K562 (cell line): ENCODE results near the gene CAMK2N1. TPM values are rescaled to one million over a fixed set of nuclear protein-coding genes. Genes with fewer than 3 reads are reported as not detected.

Experiments used
- BCOR ChIP-seq: fragments of 450-650 bp; IDR thresholded peaks from 2 replicates; pipeline ENCODE4 v1.6.1; 2016
- CREM ChIP-seq: IDR thresholded peaks from 2 replicates; pipeline ENCODE4 v1.6.1; 2014; ENCODE audit warnings: antibody characterized with exemption, low read depth
- DPF2 ChIP-seq: fragments of 450-650 bp; IDR thresholded peaks from 2 replicates; pipeline ENCODE4 v1.6.1; 2016
- LARP7 ChIP-seq: fragments of 450-650 bp; IDR thresholded peaks from 2 replicates; pipeline ENCODE4 v1.6.1; 2016
- MTA1 ChIP-seq: fragments of 450-650 bp; IDR thresholded peaks from 2 replicates; pipeline ENCODE4 v1.6.1; 2017; ENCODE audit warnings: borderline replicate concordance
- NCOA1 ChIP-seq: fragments of 450-650 bp; IDR thresholded peaks from 2 replicates; pipeline ENCODE4 v1.6.1; 2016; ENCODE audit warnings: low read depth
- NFRKB ChIP-seq: fragments of 450-650 bp; IDR thresholded peaks from 2 replicates; pipeline ENCODE4 v1.6.1; 2016; ENCODE audit warnings: low read depth
- PHB2 ChIP-seq: fragments of 450-650 bp; IDR thresholded peaks from 2 replicates; pipeline ENCODE4 v1.6.1; 2017; ENCODE audit warnings: low read depth
- PHF21A ChIP-seq: fragments of 450-650 bp; IDR thresholded peaks from 2 replicates; pipeline ENCODE4 v1.6.1; 2017; ENCODE audit warnings: low read depth, borderline replicate concordance
- POLR2A ChIP-seq: fragments of 450-650 bp; conservative IDR thresholded peaks from 2 replicates; pipeline ENCODE4 v1.6.1; 2016
- POLR2H ChIP-seq: IDR thresholded peaks from 2 replicates; pipeline ENCODE4 v1.6.1; 2016; ENCODE audit warnings: missing genetic modification characterization, low read depth, mild to moderate bottlenecking, control low read depth, missing compliant biosample characterization, moderate library complexity
- SP2 ChIP-seq: IDR thresholded peaks from 2 replicates; pipeline ENCODE4 v1.6.1; 2011; ENCODE audit warnings: mild to moderate bottlenecking, low read depth, low read length, moderate library complexity; ENCODE audit not compliant: poor library complexity, severe bottlenecking; ENCODE audit errors: extremely low read depth
- WHSC1 ChIP-seq: IDR thresholded peaks from one replicate; pipeline ENCODE4 v1.6.1; 2012; ENCODE audit warnings: low read length, control low read depth, inconsistent platforms
- YY1 ChIP-seq, 3 experiments: IDR thresholded peaks; 2 replicates each; pipeline ENCODE4 v1.6.1; 2011; ENCODE audit warnings: low read length in 2 of 3, mild to moderate bottlenecking in 2 of 3, moderate library complexity in 2 of 3, borderline replicate concordance in 1 of 3, control low read depth in 1 of 3, low read depth in 1 of 3; ENCODE audit not compliant: insufficient read depth in 3 of 3, insufficient replicate concordance in 2 of 3, control insufficient read depth in 1 of 3, insufficient read length in 1 of 3; ENCODE audit errors: extremely low read depth in 1 of 3
- ZBTB7A ChIP-seq: IDR thresholded peaks from 2 replicates; pipeline ENCODE4 v1.6.1; 2011; ENCODE audit warnings: low read depth, mild to moderate bottlenecking, low read length, moderate library complexity, borderline replicate concordance; ENCODE audit not compliant: control insufficient read depth
- ZNF778 ChIP-seq: fragments of 450-650 bp; formaldehyde crosslinking; IDR thresholded peaks from 2 replicates; pipeline ENCODE4 v1.4.0; 2020; ENCODE audit warnings: mild to moderate bottlenecking, moderate library complexity
- polyA plus RNA-seq, 8 experiments: library from polyadenylated mRNA; depleted of rRNA in 4 of 8; stranded (reverse) in 5 of 8; unstranded in 3 of 8; fragments of >200 nt; fragmentation: Nextera tagmentation in 2 of 8; fragmentation: Illumina TruSeq in 1 of 8; extraction: Ambion mirVana in 2 of 8; extraction: Trizol in 1 of 8; gene quantifications; 2 replicates each; pipeline versions ENCODE4 v1.2.1 to v1.2.3, GENCODE V29; 2011 to 2014; ENCODE audit warnings: inconsistent platforms in 1 of 8, missing spikeins in 1 of 8
- total RNA-seq, 7 experiments: library from RNA; depleted of rRNA in 6 of 7; stranded (reverse); fragments of >200 nt in 6 of 7; fragmentation: Illumina TruSeq in 2 of 7; extraction: Trizol in 2 of 7; gene quantifications; 2 replicates each; pipeline versions ENCODE4 v1.2.1 to v1.2.3, GENCODE V29; 2011 to 2021; ENCODE audit warnings: low replicate concordance in 1 of 7
- TF ChIP-seq, protein P1 (sequence below): IDR thresholded peaks from 2 replicates; pipeline ENCODE4 v1.6.1; 2016; ENCODE audit warnings: missing genetic modification characterization, missing compliant biosample characterization
- TF ChIP-seq, protein P2 (sequence below), 3 experiments: fragments of 200-800 bp in 1 of 3; fragments of 250-450 bp in 1 of 3; fragments of 450-650 bp in 1 of 3; sonication (Bioruptor Pico) in 1 of 3; sonication (Bioruptor generic) in 1 of 3; formaldehyde crosslinking in 1 of 3; IDR thresholded peaks; 2 replicates each; pipeline versions ENCODE4 v1.6.1 to v1.8.0; 2016 to 2022; ENCODE audit warnings: mild to moderate bottlenecking in 2 of 3, missing genetic modification characterization in 2 of 3, missing compliant biosample characterization in 1 of 3, moderate library complexity in 1 of 3
- TF ChIP-seq, protein P3 (sequence below): fragments of 450-650 bp; formaldehyde crosslinking; conservative IDR thresholded peaks from 2 replicates; pipeline ENCODE4 v1.4.0; 2022; ENCODE audit warnings: mild to moderate bottlenecking, missing genetic modification characterization

Gene CAMK2N1
- total and polyA plus RNA-seq, 9 of the 15 experiments (the other 6 are each of a cell fraction or from before 2014, with no cell fraction given) = 0.09 to 1.4 (median 0.34) TPM

DNA sequence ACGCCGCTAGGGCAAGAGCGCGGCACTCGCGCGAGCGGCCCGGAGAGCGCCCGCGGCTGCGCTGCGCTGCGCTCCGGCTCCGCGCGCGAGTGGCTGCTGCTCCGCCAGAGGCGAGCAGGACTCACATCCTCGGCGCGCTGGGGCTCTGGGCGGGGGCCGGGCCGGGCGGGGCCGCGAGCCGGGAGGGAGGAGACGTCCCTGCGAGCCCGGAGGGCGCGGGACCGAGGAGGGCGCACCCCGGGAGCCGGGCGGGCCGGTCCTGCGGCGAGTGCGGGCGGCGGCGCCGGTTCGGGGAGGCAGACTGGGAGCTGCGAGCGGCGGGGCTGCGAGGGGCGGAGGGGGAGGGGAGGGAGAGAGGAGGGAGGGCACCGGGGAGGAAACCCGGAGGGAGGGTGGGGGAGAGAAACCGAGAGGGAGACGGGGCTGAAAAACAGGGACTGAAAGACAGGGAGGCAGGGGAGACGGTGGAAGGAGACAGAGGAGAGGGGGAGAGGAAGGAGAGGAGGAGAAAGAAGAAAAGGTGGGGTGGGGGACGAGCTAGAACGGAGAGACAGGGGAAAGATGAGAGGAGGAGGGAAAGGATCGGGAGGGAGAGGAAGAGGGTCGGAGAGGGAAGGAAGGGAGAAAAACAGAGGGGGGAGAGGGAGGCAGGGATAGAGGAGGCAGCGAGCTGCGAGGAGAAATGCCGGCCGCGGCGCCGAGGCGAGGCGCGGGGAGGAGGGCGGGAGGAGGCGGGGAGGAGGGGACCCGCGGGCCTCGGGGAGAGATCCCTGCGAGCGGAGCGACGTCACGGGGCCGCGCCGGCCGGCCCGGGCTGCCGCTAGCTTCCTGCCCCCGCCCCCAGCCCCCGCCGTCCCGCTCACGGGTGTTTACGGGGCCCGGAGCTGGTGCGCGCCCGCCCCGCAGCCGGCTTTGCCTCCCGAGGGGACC is at the start of gene CAMK2N1 (continued):
- TF ChIP-seq, protein P1, sequence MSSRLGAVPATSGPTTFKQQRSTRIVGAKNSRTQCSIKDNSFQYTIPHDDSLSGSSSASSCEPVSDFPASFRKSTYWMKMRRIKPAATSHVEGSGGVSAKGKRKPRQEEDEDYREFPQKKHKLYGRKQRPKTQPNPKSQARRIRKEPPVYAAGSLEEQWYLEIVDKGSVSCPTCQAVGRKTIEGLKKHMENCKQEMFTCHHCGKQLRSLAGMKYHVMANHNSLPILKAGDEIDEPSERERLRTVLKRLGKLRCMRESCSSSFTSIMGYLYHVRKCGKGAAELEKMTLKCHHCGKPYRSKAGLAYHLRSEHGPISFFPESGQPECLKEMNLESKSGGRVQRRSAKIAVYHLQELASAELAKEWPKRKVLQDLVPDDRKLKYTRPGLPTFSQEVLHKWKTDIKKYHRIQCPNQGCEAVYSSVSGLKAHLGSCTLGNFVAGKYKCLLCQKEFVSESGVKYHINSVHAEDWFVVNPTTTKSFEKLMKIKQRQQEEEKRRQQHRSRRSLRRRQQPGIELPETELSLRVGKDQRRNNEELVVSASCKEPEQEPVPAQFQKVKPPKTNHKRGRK (tag) = peak; percentile 98
- TF ChIP-seq PHB2 (no peak), CREM (peak; percentile 73; the same call in 1 of the 2 replicates), NCOA1 (peak; percentile 40; the same call in 1 of the 2 replicates), WHSC1 (no peak), SP2 (no peak), BCOR (peak; percentile 46; the same call in 1 of the 2 replicates), ZBTB7A (0 out of 2 replicates have a peak, but pooled peaks have one; percentile 12), POLR2H (no peak), ZNF778 (CRISPR knock-in tag) (no peak), POLR2A (no peak), DPF2 (peak; percentile 64), PHF21A (peak; percentile 73; the same call in 1 of the 2 replicates), YY1 (IDR thresholded peaks at IDR 0.05; ENCODE audit: borderline replicate concordance in 1 of 3, control insufficient read depth in 1 of 3, extremely low read depth in 1 of 3, insufficient read depth in 3 of 3, insufficient read length in 1 of 3, insufficient replicate concordance in 2 of 3, low read depth in 1 of 3, low read length in 2 of 3) (peak in 1 of 3 experiments; percentile 11), LARP7 (peak; percentile 93), NFRKB (peak; percentile 60; the same call in 1 of the 2 replicates), MTA1 (0 out of 2 replicates have a peak, but pooled peaks have one; percentile 51)
- TF ChIP-seq, protein P2, sequence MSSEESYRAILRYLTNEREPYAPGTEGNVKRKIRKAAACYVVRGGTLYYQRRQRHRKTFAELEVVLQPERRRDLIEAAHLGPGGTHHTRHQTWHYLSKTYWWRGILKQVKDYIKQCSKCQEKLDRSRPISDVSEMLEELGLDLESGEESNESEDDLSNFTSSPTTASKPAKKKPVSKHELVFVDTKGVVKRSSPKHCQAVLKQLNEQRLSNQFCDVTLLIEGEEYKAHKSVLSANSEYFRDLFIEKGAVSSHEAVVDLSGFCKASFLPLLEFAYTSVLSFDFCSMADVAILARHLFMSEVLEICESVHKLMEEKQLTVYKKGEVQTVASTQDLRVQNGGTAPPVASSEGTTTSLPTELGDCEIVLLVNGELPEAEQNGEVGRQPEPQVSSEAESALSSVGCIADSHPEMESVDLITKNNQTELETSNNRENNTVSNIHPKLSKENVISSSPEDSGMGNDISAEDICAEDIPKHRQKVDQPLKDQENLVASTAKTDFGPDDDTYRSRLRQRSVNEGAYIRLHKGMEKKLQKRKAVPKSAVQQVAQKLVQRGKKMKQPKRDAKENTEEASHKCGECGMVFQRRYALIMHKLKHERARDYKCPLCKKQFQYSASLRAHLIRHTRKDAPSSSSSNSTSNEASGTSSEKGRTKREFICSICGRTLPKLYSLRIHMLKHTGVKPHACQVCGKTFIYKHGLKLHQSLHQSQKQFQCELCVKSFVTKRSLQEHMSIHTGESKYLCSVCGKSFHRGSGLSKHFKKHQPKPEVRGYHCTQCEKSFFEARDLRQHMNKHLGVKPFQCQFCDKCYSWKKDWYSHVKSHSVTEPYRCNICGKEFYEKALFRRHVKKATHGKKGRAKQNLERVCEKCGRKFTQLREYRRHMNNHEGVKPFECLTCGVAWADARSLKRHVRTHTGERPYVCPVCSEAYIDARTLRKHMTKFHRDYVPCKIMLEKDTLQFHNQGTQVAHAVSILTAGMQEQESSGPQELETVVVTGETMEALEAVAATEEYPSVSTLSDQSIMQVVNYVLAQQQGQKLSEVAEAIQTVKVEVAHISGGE (CRISPR knock-in tag; IDR thresholded peaks at IDR 0.05) = no peak
- TF ChIP-seq, protein P3, sequence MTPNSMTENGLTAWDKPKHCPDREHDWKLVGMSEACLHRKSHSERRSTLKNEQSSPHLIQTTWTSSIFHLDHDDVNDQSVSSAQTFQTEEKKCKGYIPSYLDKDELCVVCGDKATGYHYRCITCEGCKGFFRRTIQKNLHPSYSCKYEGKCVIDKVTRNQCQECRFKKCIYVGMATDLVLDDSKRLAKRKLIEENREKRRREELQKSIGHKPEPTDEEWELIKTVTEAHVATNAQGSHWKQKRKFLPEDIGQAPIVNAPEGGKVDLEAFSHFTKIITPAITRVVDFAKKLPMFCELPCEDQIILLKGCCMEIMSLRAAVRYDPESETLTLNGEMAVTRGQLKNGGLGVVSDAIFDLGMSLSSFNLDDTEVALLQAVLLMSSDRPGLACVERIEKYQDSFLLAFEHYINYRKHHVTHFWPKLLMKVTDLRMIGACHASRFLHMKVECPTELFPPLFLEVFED (CRISPR knock-in tag) = peak; percentile 96
